GM19351 (cell line): Measurements from ENCODE around the gene DUSP22.

Experiments
- ATAC-seq: cut with Tn5 transposase; IDR thresholded peaks from one replicate; pipeline ENCODE4 v1.9.1; 2021; ENCODE audit warnings: mild to moderate bottlenecking, moderate library complexity; ENCODE audit not compliant: unreplicated experiment

DUSP22 gene

GRCh38 chr6:391559-392440 is 99.5 kb downstream of the DUSP22 start, which contains the start of gene IRF4:
TSS of gene IRF4 (plus strand) at chr6:391752. CDS start at chr6:393153, 1,401 bp downstream.
- ATAC-seq: peak; percentile 52

- no peak for ATAC-seq
Observed at GRCh38 chr6:392441-393390, 100.4 kb downstream of the DUSP22 start.

- ATAC-seq: no peak
Observed at GRCh38 chr6:393391-394221, 101.3 kb downstream of the DUSP22 start.

- no peak for ATAC-seq
Observed at GRCh38 chr6:394641-395289, 102.5 kb downstream of the DUSP22 start.

GRCh38 chr6:395432-396125 is 103.3 kb downstream of the DUSP22 start:
- ATAC-seq: no peak

- no peak for ATAC-seq
Observed at GRCh38 chr6:396126-396520, 103.8 kb downstream of the DUSP22 start.

- ATAC-seq: no peak
Observed at GRCh38 chr6:397056-397455, 104.8 kb downstream of the DUSP22 start.

GRCh38 chr6:397604-398003 is 105.3 kb downstream of the DUSP22 start:
- no peak for ATAC-seq

- ATAC-seq: no peak
Observed at GRCh38 chr6:398065-398464, 105.8 kb downstream of the DUSP22 start.

- ATAC-seq: no peak
Observed at GRCh38 chr6:398558-399078, 106.3 kb downstream of the DUSP22 start.

GRCh38 chr6:399785-400534 is 107.7 kb downstream of the DUSP22 start:
- peak; percentile 58 for ATAC-seq

- ATAC-seq: no peak
Observed at GRCh38 chr6:400815-401214, 108.5 kb downstream of the DUSP22 start.
